PC-9 (cell line): ENCODE data around the gene FATE1. TPM values are rescaled to one million over a fixed set of nuclear protein-coding genes. Genes with fewer than 3 reads are reported as not detected.

Experiments used
- BruUV-seq: library from RNA; stranded (reverse); fragments of 400-500 nt; replicated peaks from 2 replicates; lab custom pipeline; 2021; lab: Mats Ljungman, UMichigan
- CTCF ChIA-PET: fragments of 300-600 bp; sonication (Branson Sonifier 250); formaldehyde crosslinking; loops from one replicate; lab custom pipeline; 2022; ENCODE audit warnings: antibody characterized with exemption; lab: Charles Lee
- POLR2A ChIA-PET: fragments of 300-600 bp; sonication (Branson Sonifier 250); formaldehyde crosslinking; loops from one replicate; lab custom pipeline; 2022; ENCODE audit warnings: antibody characterized with exemption; ENCODE audit not compliant: unreplicated experiment; lab: Charles Lee
- DNase-seq, 2 experiments: peaks; one replicate each; pipeline versions ENCODE4 v3.0.0 to v3.0.0-alpha.2; 2015 to 2022; ENCODE audit warnings: mixed read lengths in 1 of 2
- H2AFZ ChIP-seq: fragments of 200-600 bp; sonication (generic); 2 replicates; pipeline ENCODE4 v1.8.1; 2017; ENCODE audit warnings: antibody characterized with exemption
- H3F3A ChIP-seq: fragments of 200-600 bp; sonication (generic); 2 replicates; pipeline ENCODE4 v1.8.1; 2017; ENCODE audit warnings: antibody characterized with exemption, mild to moderate bottlenecking, low read depth; ENCODE audit not compliant: insufficient read depth
- H3K27ac ChIP-seq: fragments of 200-600 bp; sonication (generic); 2 replicates; pipeline ENCODE4 v1.6.1; 2016; ENCODE audit warnings: mixed run types
- H3K27me3 ChIP-seq: fragments of 200-600 bp; sonication (generic); 2 replicates; pipeline ENCODE4 v1.6.1; 2016; ENCODE audit warnings: low read depth, mixed run types; ENCODE audit not compliant: insufficient read depth
- H3K36me3 ChIP-seq: fragments of 200-600 bp; sonication (generic); 2 replicates; pipeline ENCODE4 v1.6.1; 2016; ENCODE audit warnings: low read depth, mixed run types
- H3K4me1 ChIP-seq: fragments of 200-600 bp; sonication (generic); replicated peaks from 2 replicates; pipeline ENCODE4 v1.6.1; 2016; ENCODE audit warnings: mixed run types; ENCODE audit not compliant: insufficient read depth
- H3K4me2 ChIP-seq: fragments of 200-600 bp; sonication (generic); 2 replicates; pipeline ENCODE4 v1.6.1; 2017; ENCODE audit warnings: mixed run types
- H3K4me3 ChIP-seq: fragments of 200-600 bp; sonication (generic); 2 replicates; pipeline ENCODE4 v1.6.1; 2016; ENCODE audit warnings: mixed run types
- H3K79me2 ChIP-seq: fragments of 200-600 bp; sonication (generic); 2 replicates; pipeline ENCODE4 v1.6.1; 2017; ENCODE audit warnings: low read depth, mixed run types
- H3K9me2 ChIP-seq: fragments of 200-600 bp; sonication (generic); 2 replicates; pipeline ENCODE4 v1.8.1; 2017; ENCODE audit warnings: mild to moderate bottlenecking; ENCODE audit not compliant: insufficient read depth
- H3K9me3 ChIP-seq: fragments of 200-600 bp; sonication (generic); 2 replicates; pipeline ENCODE4 v1.8.1; 2016; ENCODE audit warnings: low read depth; ENCODE audit not compliant: insufficient read depth
- H4K20me1 ChIP-seq: fragments of 200-600 bp; sonication (generic); 2 replicates; pipeline ENCODE4 v1.8.1; 2017; ENCODE audit not compliant: insufficient read depth
- EZH2 ChIP-seq: fragments of 200-600 bp; sonication (generic); IDR thresholded peaks from 2 replicates; pipeline ENCODE4 v1.8.0; 2017; ENCODE audit warnings: antibody characterized with exemption, low read depth
- intact Hi-C: fragments of 100-400 bp; cut with micrococcal nuclease; formaldehyde crosslinking; loops from one replicate; pipeline ENCODE4 v1.10.0; 2022; ENCODE audit not compliant: unreplicated experiment
- total RNA-seq: library from RNA; stranded (reverse); gene quantifications from 2 replicates; pipeline ENCODE4 v1.2.3, GENCODE V29; 2021
- TF ChIP-seq, protein P1 (sequence below): fragments of 200-600 bp; sonication (generic); conservative IDR thresholded peaks from 2 replicates; pipeline ENCODE4 v1.6.1; 2017; ENCODE audit warnings: mixed run types, antibody characterized with exemption, mild to moderate bottlenecking, moderate library complexity

FATE1 gene
- total RNA-seq, 1 experiment from 2014 or later = not detected

DNA sequence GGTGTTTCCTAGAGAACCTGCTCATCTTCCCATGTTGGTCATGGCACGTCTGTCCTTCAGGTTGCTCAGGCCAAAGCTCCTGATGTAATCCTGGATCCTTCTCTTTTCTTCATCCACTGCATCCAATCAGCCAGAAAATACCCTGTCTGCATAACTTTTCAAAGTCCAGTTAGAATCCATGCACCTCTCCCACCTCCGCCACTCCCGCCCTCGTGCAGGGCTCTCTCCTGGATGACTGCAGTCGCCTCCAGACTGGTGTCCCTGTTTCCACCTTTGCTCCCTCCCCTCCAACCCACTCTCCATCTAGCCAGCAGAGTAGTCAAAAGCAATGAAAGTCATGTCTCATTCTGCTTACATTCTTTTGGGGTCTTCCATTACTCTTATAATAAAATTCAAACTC, 34.7 kb downstream of the FATE1 start:
- H3K27me3 ChIP-seq = no peaks in the 10 kb centered on the region
- no peak overlapping the region for H3K4me2 ChIP-seq
- no peak overlapping the region for H2AFZ ChIP-seq
- ChIA-PET POLR2A (no interaction called here), CTCF (interaction anchor here (0.6 kb wide), 1 partner anchor 578 kb away, joined by 3 read pairs; no protein-coding TSS in a partner anchor)
- peaks cover 12% of the 10 kb centered on the region; the same call in 1 of the 2 replicates for H3F3A ChIP-seq
- no peaks in the 10 kb centered on the region for H3K9me3 ChIP-seq
- intact Hi-C loops = loop anchor here (2.0 to 10.0 kb wide), 3 partner anchors 224 to 1176 kb away; partner anchors contain the start of gene GABRE
- no TSS peak for BruUV-seq
- TF ChIP-seq, protein P1, sequence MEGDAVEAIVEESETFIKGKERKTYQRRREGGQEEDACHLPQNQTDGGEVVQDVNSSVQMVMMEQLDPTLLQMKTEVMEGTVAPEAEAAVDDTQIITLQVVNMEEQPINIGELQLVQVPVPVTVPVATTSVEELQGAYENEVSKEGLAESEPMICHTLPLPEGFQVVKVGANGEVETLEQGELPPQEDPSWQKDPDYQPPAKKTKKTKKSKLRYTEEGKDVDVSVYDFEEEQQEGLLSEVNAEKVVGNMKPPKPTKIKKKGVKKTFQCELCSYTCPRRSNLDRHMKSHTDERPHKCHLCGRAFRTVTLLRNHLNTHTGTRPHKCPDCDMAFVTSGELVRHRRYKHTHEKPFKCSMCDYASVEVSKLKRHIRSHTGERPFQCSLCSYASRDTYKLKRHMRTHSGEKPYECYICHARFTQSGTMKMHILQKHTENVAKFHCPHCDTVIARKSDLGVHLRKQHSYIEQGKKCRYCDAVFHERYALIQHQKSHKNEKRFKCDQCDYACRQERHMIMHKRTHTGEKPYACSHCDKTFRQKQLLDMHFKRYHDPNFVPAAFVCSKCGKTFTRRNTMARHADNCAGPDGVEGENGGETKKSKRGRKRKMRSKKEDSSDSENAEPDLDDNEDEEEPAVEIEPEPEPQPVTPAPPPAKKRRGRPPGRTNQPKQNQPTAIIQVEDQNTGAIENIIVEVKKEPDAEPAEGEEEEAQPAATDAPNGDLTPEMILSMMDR = no peak
- no peak for TF ChIP-seq EZH2
- DNase-seq = no peak
- no peak overlapping the region for H3K27ac ChIP-seq
- H3K4me3 ChIP-seq = no peak overlapping the region
- no peaks in the 10 kb centered on the region for H3K9me2 ChIP-seq
- H3K36me3 ChIP-seq = no peaks in the 10 kb centered on the region
- H4K20me1 ChIP-seq = no peaks in the 10 kb centered on the region
- H3K79me2 ChIP-seq = no peaks in the 10 kb centered on the region
- peaks cover 22% of the 10 kb centered on the region for H3K4me1 ChIP-seq

DNA sequence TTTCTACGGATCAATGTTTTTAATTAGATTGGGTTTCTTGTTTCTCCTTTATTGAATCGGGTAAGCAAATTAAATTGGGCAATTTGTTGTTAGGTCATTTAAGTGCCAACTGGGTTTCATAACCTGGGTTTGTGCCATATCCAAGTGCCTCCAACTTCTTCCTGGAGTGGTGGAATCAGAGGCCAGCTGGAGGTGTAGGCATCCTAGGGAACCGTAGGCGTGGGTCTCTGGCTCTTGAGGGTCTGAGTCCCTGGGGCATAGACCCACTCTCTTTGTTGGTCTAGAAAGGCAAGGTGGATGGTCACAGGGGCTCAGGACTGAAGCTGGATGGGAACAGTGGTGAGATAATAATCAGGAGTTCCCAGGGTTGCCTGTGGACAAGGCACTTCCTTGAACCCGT, 37.0 kb downstream of the FATE1 start:
- Histone ChIP-seq H3K4me2 (peak overlapping the region; percentile 85), H3K9me2 (no peaks in the 10 kb centered on the region), H3K27me3 (no peaks in the 10 kb centered on the region), H3K4me1 (peaks cover 22% of the 10 kb centered on the region), H3K4me3 (peak overlapping the region; percentile 36; the same call in 1 of the 2 replicates), H4K20me1 (no peaks in the 10 kb centered on the region), H3K36me3 (no peaks in the 10 kb centered on the region), H3K79me2 (no peaks in the 10 kb centered on the region), H3K27ac (no peak overlapping the region), H2AFZ (peak overlapping the region; percentile 56; the same call in 1 of the 2 replicates), H3K9me3 (no peaks in the 10 kb centered on the region), H3F3A (peaks cover 12% of the 10 kb centered on the region; the same call in 1 of the 2 replicates)
- ChIA-PET POLR2A (interaction anchor here (0.6 kb wide), 1 partner anchor 1149 kb away, joined by 4 read pairs; no protein-coding TSS in a partner anchor), CTCF (interaction anchor here (0.6 to 1.2 kb wide), 6 partner anchors 24 to 1068 kb away, joined by 3 to 5 read pairs (median 4); no protein-coding TSS in a partner anchor)
- no TSS peak for BruUV-seq
- no peak for TF ChIP-seq EZH2
- TF ChIP-seq, protein P1 = no peak
- intact Hi-C loops = loop anchor here (1.0 to 10.0 kb wide), 5 partner anchors 222 to 1068 kb away; partner anchors contain the start of gene GABRE
- no peak for DNase-seq

DNA sequence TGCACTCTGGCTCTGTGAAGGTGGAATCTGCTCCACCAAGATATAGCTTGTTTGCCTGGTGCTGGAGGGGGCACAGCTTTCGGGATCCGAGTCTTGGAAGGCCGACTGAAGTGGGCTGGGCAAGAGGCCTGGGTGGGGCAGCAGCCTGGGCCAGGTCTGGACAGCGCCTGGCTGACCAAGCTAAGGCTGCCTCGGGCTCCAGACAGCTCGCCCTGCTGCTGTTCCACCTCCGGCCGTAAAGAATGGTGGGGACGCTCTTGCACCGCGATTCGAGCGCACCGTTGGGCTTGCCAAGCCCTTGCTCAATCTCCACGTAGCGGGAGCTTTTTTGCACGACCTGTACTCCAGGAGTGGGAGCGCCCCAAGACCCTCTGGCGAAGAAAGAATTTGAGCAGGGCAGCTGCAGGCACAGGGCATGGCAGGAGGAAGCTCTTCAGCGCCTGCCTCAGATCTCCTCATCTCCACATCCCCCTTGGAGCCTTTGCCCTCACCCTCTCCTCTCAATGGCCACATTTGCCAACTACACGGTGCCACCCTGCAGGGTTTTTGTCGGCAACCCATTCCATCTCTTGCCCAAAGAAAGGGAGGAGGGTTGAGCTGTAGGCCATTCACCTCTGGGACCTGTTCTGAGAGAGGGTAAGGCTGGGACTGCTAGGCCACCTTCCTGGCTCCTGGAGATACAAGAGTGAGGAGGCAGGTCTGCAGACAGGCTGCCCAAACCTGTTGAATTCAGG, 37.6 kb downstream of the FATE1 start:
- Histone ChIP-seq H3F3A (peaks cover 12% of the 10 kb centered on the region; the same call in 1 of the 2 replicates), H3K4me3 (peak overlapping the region; percentile 36; the same call in 1 of the 2 replicates), H4K20me1 (no peaks in the 10 kb centered on the region), H3K27me3 (no peaks in the 10 kb centered on the region), H3K4me1 (peaks cover 22% of the 10 kb centered on the region), H3K79me2 (no peaks in the 10 kb centered on the region), H3K36me3 (no peaks in the 10 kb centered on the region), H3K27ac (peak overlapping the region; percentile 78), H3K4me2 (peak overlapping the region; percentile 85), H3K9me2 (no peaks in the 10 kb centered on the region), H3K9me3 (no peaks in the 10 kb centered on the region), H2AFZ (peak overlapping the region; percentile 56)
- peak; percentile 71 to 79 for DNase-seq
- no TSS peak for BruUV-seq
- ChIA-PET POLR2A (interaction anchor here (0.6 to 0.7 kb wide), 2 partner anchors 43 to 1149 kb away, joined by 3 to 4 read pairs; no protein-coding TSS in a partner anchor), CTCF (interaction anchor here (0.6 to 1.2 kb wide), 6 partner anchors 24 to 1068 kb away, joined by 3 to 5 read pairs (median 4); no protein-coding TSS in a partner anchor)
- intact Hi-C loops = loop anchor here (1.0 to 10.0 kb wide), 6 partner anchors 43 to 1067 kb away; partner anchors contain the start of gene GABRE
- TF ChIP-seq, protein P1 = peak; percentile 99
- no peak for TF ChIP-seq EZH2
